SJSA1 (cell line): ENCODE data around the gene NPPB. TPM values are rescaled to one million over a fixed set of nuclear protein-coding genes. Genes with fewer than 3 reads are reported as not detected.

Experiments
- DNase-seq, 2 experiments: peaks; one replicate each; pipeline ENCODE4 v3.0.0-alpha.2; 2015 to 2020; ENCODE audit warnings: low spot score in 2 of 2, low read depth in 1 of 2
- H3K27ac ChIP-seq: fragments of 250-450 bp; sonication (Bioruptor Pico); 2 replicates; pipeline ENCODE4 v1.5.1; 2020; ENCODE audit warnings: mild to moderate bottlenecking, moderate library complexity
- H3K27me3 ChIP-seq: fragments of 250-450 bp; sonication (Bioruptor Pico); replicated peaks from 2 replicates; pipeline ENCODE4 v1.5.1; 2020; ENCODE audit warnings: mild to moderate bottlenecking, moderate library complexity
- H3K36me3 ChIP-seq: fragments of 250-450 bp; sonication (Bioruptor Pico); 2 replicates; pipeline ENCODE4 v1.5.1; 2020; ENCODE audit warnings: mild to moderate bottlenecking
- H3K4me1 ChIP-seq: fragments of 250-450 bp; sonication (Bioruptor Pico); replicated peaks from 2 replicates; pipeline ENCODE4 v1.6.1; 2021; ENCODE audit warnings: mild to moderate bottlenecking
- H3K4me3 ChIP-seq: fragments of 250-450 bp; sonication (Bioruptor Pico); 2 replicates; pipeline ENCODE4 v1.5.1; 2020; ENCODE audit warnings: mild to moderate bottlenecking
- H3K9me3 ChIP-seq: fragments of 250-450 bp; sonication (Bioruptor Pico); replicated peaks from 2 replicates; pipeline ENCODE4 v1.5.1; 2020; ENCODE audit warnings: mild to moderate bottlenecking
- total RNA-seq: library from RNA; depleted of rRNA; stranded (reverse); fragments of >200 nt; shearing (Covaris generic); gene quantifications from 2 replicates; pipeline ENCODE4 v1.2.3, GENCODE V29; 2014; rRNA removed

NPPB gene
- total RNA-seq, 1 experiment from 2014 or later = 112 TPM

DNA sequence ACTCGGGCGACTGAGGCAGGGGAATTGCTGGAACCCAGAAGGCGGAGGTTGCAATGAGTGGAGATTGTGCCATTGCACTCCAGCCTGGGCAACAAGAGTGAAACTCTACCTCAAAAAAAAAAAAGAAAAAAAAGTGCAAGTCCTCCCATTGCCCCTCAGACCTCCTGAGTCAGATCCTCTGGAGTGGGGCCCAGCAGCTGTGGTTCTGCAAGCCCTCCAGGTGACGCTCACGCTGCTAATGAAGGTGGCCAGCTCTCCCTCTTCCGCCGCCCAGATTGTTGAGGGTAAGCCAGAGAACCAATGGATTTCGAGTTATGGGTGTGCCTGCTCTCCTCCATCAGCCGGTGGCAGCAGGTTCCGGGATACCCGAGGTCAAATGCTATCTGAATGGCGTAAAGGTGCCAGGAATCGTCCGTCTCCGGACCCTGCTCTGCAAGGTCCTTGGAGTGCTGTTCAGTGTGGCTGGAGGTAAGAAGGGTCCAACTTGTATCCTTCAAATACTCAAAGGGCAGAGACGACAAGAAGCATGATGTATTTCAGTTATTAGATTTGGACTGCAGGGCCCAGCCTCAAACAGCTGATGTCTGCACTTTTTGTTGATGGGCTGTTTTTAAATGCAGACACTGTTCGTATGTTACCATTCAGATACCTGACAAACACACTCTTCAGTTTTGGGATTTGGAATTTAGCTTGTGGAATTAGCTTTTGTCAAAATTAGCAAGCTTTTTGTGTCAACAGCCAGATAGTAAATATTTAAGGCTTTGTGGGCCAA is 35.2 kb downstream of the NPPB start:
- no peak for DNase-seq
- H3K4me3 ChIP-seq = no peak overlapping the region
- H3K4me1 ChIP-seq = peaks cover 5% of the 10 kb centered on the region
- peaks cover 24% of the 10 kb centered on the region for H3K36me3 ChIP-seq
- no peaks in the 10 kb centered on the region for H3K27me3 ChIP-seq
- no peak overlapping the region for H3K27ac ChIP-seq
- no peaks in the 10 kb centered on the region for H3K9me3 ChIP-seq

DNA sequence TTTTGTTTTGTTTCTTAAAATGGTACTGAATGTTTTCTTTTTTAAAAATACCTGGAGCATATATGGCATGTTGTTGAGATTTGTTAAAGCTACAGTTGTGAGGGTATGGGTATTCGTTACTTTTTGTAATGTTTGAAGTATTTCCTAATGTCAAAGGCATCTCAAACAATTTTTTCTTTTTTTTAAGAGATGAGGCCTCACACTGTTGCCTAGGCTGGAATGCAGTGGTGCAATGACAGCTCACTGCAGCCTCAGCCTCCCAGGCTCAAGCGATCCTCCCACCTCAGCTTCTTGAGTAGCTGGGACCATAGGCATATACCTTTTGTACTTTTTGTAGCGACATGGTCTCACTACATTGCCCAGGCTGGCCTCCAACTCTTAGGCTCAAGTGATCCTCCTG is 36.7 kb downstream of the NPPB start:
- peaks cover 26% of the 10 kb centered on the region for H3K36me3 ChIP-seq
- H3K9me3 ChIP-seq = no peaks in the 10 kb centered on the region
- H3K4me1 ChIP-seq = peaks cover 5% of the 10 kb centered on the region
- H3K27ac ChIP-seq = peak overlapping the region; percentile 29; the same call in 1 of the 2 replicates
- H3K4me3 ChIP-seq = no peak overlapping the region
- no peak for DNase-seq
- no peaks in the 10 kb centered on the region for H3K27me3 ChIP-seq

DNA sequence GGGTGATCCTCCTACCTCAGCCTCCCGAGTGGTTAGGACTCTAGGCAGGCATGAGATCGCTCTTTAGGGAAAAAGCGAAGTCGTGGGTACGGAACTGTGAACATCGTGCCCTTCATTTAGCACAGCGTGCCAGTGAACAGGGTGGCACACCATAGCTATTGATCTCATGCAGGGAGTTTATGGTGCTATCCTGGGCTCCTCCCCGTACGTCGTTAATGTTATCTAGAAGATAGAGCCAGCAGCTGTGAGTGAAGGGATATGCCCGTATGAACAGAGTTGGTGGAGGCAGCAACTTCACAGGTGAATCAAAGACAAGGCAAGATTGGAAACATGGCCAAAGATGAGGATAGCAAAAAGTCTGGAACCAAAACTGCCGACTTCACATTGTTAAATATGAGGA is 41.6 kb downstream of the NPPB start:
- Histone ChIP-seq H3K36me3 (peaks cover 38% of the 10 kb centered on the region), H3K27ac (no peak overlapping the region), H3K4me1 (peaks cover 7% of the 10 kb centered on the region), H3K9me3 (no peaks in the 10 kb centered on the region), H3K4me3 (no peak overlapping the region), H3K27me3 (no peaks in the 10 kb centered on the region)
- DNase-seq = no peak

DNA sequence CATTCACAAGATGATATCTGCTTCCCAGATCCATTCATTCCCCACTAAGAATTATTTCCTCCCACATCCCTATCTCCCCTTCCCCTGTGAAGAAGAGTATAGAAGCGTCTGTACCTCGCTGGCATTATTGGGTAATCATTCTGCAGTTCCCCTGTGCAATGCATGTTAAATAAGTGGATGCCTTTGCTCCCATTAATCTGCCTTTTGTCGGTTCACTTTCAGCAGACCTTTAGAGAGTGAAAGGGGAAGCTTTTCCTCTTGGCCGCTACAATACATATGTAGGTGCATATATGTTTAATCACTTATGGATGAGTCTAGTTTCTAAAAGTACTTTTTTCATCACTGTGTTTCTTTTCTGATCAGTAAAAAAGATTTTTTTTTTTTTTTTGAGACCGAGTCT is 45.7 kb downstream of the NPPB start:
- H3K36me3 ChIP-seq = peaks cover 44% of the 10 kb centered on the region

More for the DNA sequence above, 45.7 kb downstream of the NPPB start:
- DNase-seq = no peak
- H3K4me1 ChIP-seq = 0 out of 2 replicates have a peak, but pooled peaks cover 3% of the 10 kb centered on the region
- H3K4me3 ChIP-seq = no peak overlapping the region
- H3K27me3 ChIP-seq = no peaks in the 10 kb centered on the region
- no peak overlapping the region for H3K27ac ChIP-seq
- H3K9me3 ChIP-seq = no peaks in the 10 kb centered on the region

Other genes with a start within 250 kb of the NPPB start
- gene FBXO2, start 204.5 kb downstream of the NPPB start, total RNA-seq = not detected in 2 replicates
- 3.2 and 7.8 TPM in 2 replicates for gene FBXO44, start 204.1 kb downstream of the NPPB start, total RNA-seq
- gene FBXO6, start 194.7 kb downstream of the NPPB start, total RNA-seq = 0.25 and 2.9 TPM in 2 replicates
- 118 and 132 TPM in 2 replicates for gene MAD2L2, start 177.8 kb downstream of the NPPB start, total RNA-seq
- gene DRAXIN, start 167.2 kb downstream of the NPPB start, total RNA-seq = not detected in 2 replicates
- gene AGTRAP, start 122.8 kb downstream of the NPPB start, total RNA-seq = 22.5 and 22.6 TPM in 2 replicates
- not detected in 2 replicates for gene C1orf167, start 96.8 kb downstream of the NPPB start, total RNA-seq
- 6.3 and 10.4 TPM in 2 replicates for gene MTHFR, start 53.0 kb downstream of the NPPB start, total RNA-seq
- 3.4 and 5.1 TPM in 2 replicates for gene CLCN6, start 52.8 kb downstream of the NPPB start, total RNA-seq
- gene NPPA, start 11.2 kb downstream of the NPPB start, total RNA-seq = not detected in 2 replicates
- 85.2 and 102 TPM in 2 replicates for gene KIAA2013, start 67.5 kb upstream of the NPPB start, total RNA-seq
- 229 and 382 TPM in 2 replicates for gene PLOD1, start 75.8 kb upstream of the NPPB start, total RNA-seq
- 53.6 and 54.8 TPM in 2 replicates for gene MFN2, start 121.5 kb upstream of the NPPB start, total RNA-seq
- gene MIIP, start 160.6 kb upstream of the NPPB start, total RNA-seq = 34.5 and 43.1 TPM in 2 replicates
- gene TNFRSF8, start 204.4 kb upstream of the NPPB start, total RNA-seq = not detected in 2 replicates